Putamen (tissue), 1 donor: Measurements from ENCODE around the gene ZNF695.
"Not testable (repeated sequence)": the region's sequence is repeated elsewhere in the genome, so short reads cannot be mapped to it uniquely, and the experiment has no call there.

Experiments
- DNase-seq: peaks from one replicate; pipeline ENCODE4 v3.0.0-alpha.2; 2016; ENCODE audit warnings: low spot score

Gene ZNF695

DNA sequence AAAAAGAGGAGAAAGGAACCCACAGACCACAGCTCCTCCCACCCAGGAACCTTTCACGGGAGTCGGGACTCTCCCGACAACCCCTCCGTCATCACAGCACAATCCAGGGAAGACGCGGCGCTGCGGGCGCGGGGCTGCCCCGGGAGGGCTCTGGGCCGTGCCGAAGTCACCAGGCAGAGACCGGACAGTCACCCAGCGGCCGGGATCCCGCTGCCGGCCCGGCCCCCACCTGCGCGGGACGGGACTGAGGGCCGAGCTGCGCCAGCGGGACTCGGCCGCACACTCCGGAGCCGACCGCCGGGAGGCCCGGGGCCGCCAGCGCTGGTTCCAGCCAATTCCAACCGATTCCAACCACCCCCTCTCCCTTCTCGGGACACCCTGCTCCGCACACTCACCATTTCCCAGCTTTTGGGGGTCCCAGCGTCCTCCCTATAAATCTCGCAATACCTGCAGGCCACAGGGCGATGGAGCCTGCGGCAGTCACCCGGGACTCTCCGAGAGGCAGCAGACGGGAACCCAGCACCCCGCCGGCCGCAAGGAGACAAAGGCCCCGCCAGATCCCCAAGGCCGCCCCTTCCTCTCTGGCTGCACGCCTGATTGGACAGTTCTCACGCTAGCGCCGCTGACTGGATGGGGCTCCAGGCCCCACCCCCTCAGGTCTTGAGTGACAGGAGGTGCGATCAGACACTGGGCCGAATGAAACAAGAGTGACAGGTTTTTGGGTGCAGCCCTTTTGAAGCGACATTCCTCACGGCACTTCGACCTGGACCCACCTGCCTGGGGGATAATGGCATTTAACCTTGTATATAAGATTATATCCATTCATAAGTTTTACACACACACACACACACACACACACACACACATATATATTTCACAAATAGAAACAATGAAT, at the start of gene ZNF695:
TSS of gene ZNF695 (minus strand) at position 547 of the 895 bp plus-strand sequence. CDS start at position 398, 149 bp downstream.
- DNase-seq, result peak; percentile 80

GRCh38 chr1:247056071-247056470, 48.2 kb upstream of the ZNF695 start:
- DNase-seq, result no peak

DNA sequence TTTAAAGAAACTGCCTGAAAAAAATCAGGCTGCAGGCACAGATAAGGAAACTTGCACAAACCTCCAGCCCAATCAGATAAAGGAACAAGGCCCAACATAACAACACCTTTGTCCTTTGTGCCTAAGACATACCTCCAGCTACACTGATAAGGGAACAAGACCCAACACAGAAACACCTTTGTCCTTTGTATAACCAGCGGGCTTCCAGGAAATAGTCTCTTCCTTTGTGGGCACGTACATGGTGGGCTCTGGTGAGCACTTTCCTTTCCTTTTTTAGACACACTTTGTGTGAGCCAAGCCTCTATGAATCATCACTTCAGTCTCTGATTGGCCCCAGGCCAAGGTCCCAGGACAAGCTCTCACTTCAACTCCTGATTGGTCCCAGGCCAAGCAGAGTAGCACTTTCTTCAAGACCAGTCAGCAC, 47.1 kb upstream of the ZNF695 start:
- no peak for DNase-seq

DNA sequence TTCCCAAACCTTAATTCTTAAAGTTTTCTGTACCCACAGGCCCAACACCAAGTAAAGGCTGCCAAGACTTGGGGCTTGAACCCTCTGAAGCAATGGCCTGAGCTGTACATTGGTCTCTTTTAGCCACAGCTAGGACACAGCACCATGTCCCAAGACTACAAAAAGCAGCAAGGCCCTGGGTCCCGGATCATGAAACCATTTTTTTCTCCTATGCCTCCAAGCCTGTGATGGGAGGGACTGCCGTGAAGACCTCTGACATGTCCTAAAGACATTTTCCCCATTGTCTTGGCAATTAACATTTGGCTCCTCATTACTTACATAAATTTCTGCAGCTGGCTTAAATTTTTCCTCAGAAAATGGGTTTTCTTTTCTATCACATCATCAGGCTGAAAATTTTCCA, 39.8 kb upstream of the ZNF695 start:
- no peak for DNase-seq

DNA sequence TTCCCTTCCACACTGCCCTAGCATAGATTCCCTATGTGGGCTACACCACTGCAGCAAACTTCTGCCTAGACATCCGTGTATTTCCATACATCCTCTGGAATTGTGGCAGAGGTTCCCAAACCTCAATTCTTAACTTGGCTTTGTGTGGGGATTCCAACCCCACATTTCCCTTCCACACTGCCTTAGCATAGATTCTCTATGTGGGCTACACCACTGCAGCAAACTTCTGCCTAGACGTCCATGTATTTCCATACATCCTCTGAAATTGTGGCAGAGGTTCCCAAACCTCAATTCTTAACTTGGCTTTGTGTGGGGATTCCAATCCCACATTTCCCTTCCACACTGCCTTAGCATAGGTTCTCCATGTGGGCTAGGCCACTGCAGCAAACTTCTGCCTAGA, 39.4 kb upstream of the ZNF695 start:
- DNase-seq, result no peak

- no peak for DNase-seq
These were observed 35.5 kb upstream of the ZNF695 start for GRCh38 chr1:247043406-247043805.

GRCh38 chr1:247037511-247038320, 29.9 kb upstream of the ZNF695 start:
- no peak for DNase-seq

GRCh38 chr1:247032306-247032705, 24.4 kb upstream of the ZNF695 start:
- DNase-seq, result not testable (repeated sequence)

- not testable (repeated sequence) for DNase-seq
These were observed 16.8 kb upstream of the ZNF695 start for GRCh38 chr1:247024658-247025057.

GRCh38 chr1:247013391-247013790, 5.5 kb upstream of the ZNF695 start:
- DNase-seq, result no peak

- DNase-seq, result no peak
These were observed 546 bp upstream of the ZNF695 start for GRCh38 chr1:247008406-247008799.

DNA sequence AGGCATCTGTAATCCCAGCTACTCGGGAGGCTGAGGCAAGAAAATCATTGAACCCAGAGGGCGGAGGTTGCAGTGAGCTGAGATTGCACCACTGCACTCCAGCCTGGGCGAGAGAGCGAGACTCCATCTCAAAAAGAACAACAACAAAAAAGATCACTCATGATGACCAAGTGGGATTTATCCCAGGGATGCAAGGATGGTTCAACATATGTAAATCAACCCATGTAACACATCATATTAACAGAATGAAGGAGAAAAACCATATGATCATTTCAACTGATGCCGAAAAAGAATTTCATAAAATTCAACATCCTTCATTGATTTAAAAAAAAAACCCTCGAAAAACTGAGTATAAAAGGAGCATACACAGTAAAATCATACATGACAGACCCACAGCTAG, 3.8 kb downstream of the ZNF695 start:
- DNase-seq, result not testable (repeated sequence)

DNA sequence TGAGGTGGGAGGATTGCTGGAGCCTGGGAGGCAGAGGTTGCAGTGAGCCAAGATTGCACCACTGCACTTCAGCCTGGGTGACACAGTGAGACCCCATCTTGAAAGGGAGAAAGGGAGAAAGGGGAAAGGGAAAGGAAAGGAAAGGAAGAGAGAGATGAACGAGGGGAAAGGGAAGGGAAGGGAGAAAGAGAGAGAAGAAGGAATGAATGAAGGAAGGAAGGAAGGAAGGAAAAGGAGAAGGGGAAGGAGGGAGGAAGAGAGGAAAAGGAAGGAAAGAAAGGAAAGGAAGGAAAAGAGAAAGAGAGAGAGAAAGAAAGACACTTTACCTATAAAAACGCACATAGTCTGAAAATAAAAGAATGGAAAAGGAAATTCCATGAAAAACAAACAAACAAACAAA, 18.0 kb downstream of the ZNF695 start:
- no peak for DNase-seq

- no peak for DNase-seq
These were observed 19.5 kb downstream of the ZNF695 start for GRCh38 chr1:246988316-246988715.

- DNase-seq, result no peak
These were observed 20.7 kb downstream of the ZNF695 start for GRCh38 chr1:246987083-246987690.

- no peak for DNase-seq
These were observed 29.1 kb downstream of the ZNF695 start for GRCh38 chr1:246978785-246979184.

DNA sequence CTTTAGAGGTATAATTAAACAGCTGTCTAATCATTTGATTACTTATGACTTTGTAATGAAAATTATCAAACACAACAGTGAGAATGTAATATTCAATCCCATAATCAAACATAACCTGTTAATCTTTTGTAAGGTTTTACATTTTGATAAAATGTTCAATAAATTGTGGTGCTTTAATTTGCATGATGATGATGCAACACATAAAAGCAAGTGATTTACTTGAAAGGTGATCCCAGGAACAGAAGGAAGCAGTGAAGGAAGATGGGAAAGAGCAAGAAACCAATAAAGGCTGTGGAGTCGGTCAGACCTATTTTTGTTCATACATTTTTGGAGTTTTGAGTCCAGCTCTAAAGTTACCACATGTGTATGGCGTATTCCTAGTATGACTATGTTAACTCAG, 29.6 kb downstream of the ZNF695 start:
- DNase-seq, result no peak

DNA sequence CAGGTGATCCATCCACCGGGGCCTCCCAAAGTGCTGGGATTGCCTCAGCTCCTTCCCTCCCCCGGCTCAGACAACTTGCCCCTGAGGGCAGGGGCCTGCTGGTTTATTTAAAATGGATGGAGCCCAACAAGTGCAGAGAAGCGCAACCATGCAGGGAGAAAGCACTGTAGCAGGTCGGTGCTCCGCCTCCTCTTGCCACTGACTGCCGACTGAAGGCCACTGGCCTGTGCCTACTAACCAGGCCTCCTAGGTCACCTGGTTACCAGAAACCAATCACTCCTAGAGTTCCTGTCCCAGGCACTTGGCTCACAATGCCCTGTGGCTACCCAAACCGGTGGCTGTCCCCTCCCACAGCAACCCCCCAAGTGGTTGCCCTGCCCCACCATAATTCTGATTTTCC, 35.9 kb downstream of the ZNF695 start:
- DNase-seq, result no peak

GRCh38 chr1:246971090-246971721, 36.7 kb downstream of the ZNF695 start:
- DNase-seq, result no peak

DNA sequence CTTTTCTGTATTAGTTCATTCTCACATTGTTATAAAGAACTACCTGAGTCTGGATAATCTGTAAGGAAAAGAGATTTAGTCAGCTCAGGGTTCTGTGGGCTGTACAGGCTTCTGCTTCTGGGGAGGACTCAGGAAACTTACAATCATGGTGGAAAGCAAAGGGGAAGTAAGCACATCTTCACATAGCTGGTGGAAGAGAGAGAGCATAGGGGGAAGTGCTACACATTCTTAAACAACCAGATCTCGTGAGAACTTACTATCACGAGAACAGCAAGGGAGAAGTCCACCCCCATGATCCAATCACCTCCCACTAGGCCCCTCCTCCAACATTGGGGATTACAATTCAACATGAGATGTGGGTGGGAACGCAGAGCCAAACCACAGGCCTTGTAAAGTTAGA, 38.2 kb downstream of the ZNF695 start:
- DNase-seq, result no peak

DNA sequence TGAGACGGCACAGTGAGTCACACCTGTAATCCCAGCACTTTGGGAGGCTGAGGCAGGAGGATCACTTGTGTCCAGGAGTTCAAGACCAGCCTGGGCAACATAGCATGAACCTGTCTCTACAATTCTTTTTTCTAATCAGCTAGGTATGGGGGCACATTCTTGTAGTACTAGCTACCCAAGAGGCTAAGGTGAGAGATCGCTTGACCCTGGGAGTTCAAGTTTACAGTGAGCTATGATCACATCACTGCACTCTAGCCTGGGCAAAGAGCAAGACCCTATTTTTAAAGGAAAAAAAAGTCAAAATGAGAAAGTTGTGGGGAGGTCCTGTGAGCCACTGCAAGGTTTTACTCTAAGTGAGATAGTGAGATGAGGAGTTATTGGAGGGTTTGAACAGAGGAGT, 41.4 kb downstream of the ZNF695 start:
- DNase-seq, result no peak
